HepG2 (cell line): ENCODE data around the gene TPST2. TPM values are rescaled to one million over a fixed set of nuclear protein-coding genes. Genes with fewer than 3 reads are reported as not detected.
A peak's percentile ranks its signal among the peaks of the same experiment; 100 is the strongest.

ENCODE experiments used
- CCAR2 ChIP-seq: fragments of 200-400 bp; formaldehyde crosslinking; optimal IDR thresholded peaks from 2 replicates; pipeline ENCODE3; 2018; ENCODE audit warnings: low read depth, mild to moderate bottlenecking, low read length, moderate library complexity
- EED ChIP-seq: sonication (generic); formaldehyde crosslinking; IDR thresholded peaks from 2 replicates; pipeline ENCODE4 v1.5.0; 2020; ENCODE audit warnings: mild to moderate bottlenecking, missing genetic modification reagents
- FOXM1 ChIP-seq: sonication (generic); formaldehyde crosslinking; IDR thresholded peaks from 2 replicates; pipeline ENCODE4 v1.5.0; 2020; ENCODE audit warnings: missing genetic modification reagents
- HCFC1 ChIP-seq: fragments of 150-350 bp; IDR thresholded peaks from 2 replicates; pipeline ENCODE4 v1.6.1; 2014; ENCODE audit warnings: low read depth, low read length
- KLF6 ChIP-seq: IDR thresholded peaks from 2 replicates; pipeline ENCODE4 v1.8.0; 2016; ENCODE audit warnings: missing biosample characterization, missing genetic modification reagents
- PHF5A ChIP-seq: IDR thresholded peaks from one replicate; pipeline ENCODE4 v1.6.1; 2018; ENCODE audit warnings: low read depth, missing genetic modification reagents; ENCODE audit not compliant: unreplicated experiment
- RFX3 ChIP-seq: IDR thresholded peaks from 2 replicates; pipeline ENCODE4 v1.6.1; 2016; ENCODE audit warnings: missing biosample characterization, missing genetic modification reagents
- SNAPC2 ChIP-seq: sonication (generic); formaldehyde crosslinking; IDR thresholded peaks from 2 replicates; pipeline ENCODE4 v1.8.1; 2022; ENCODE audit warnings: mild to moderate bottlenecking, missing genetic modification reagents
- ZBTB38 ChIP-seq: sonication (generic); formaldehyde crosslinking; IDR thresholded peaks from 2 replicates; pipeline ENCODE4 v1.5.1; 2020; ENCODE audit warnings: mild to moderate bottlenecking, missing genetic modification reagents
- ZFP82 ChIP-seq: sonication (generic); formaldehyde crosslinking; IDR thresholded peaks from 2 replicates; pipeline ENCODE4 v1.5.1; 2020; ENCODE audit warnings: mild to moderate bottlenecking, missing genetic modification reagents, borderline replicate concordance
- ZNF142 ChIP-seq: sonication (generic); formaldehyde crosslinking; IDR thresholded peaks from 2 replicates; pipeline ENCODE4 v1.4.0; 2020; ENCODE audit warnings: missing genetic modification reagents
- ZNF713 ChIP-seq: sonication (generic); formaldehyde crosslinking; IDR thresholded peaks from 2 replicates; pipeline ENCODE4 v1.4.0; 2020; ENCODE audit warnings: mild to moderate bottlenecking, missing genetic modification reagents
- ZNF773 ChIP-seq: sonication (generic); formaldehyde crosslinking; IDR thresholded peaks from 2 replicates; pipeline ENCODE4 v1.4.0; 2020; ENCODE audit warnings: missing genetic modification reagents, borderline replicate concordance
- ZSCAN29 ChIP-seq: sonication (generic); formaldehyde crosslinking; conservative IDR thresholded peaks from 2 replicates; pipeline ENCODE4 v1.4.0; 2020; ENCODE audit warnings: mild to moderate bottlenecking, missing genetic modification reagents
- ZSCAN9 ChIP-seq: IDR thresholded peaks from 2 replicates; pipeline ENCODE4 v1.6.1; 2016; ENCODE audit warnings: borderline replicate concordance
- polyA plus RNA-seq, 8 experiments: library from polyadenylated mRNA; depleted of rRNA in 3 of 8; stranded (reverse) in 7 of 8; unstranded in 1 of 8; fragments of >200 nt; fragmentation: Illumina TruSeq in 4 of 8; extraction: Trizol in 4 of 8; gene quantifications; 2 replicates each; pipeline versions ENCODE4 v1.2.1 to v1.2.3, GENCODE V29; 2011 to 2016; ENCODE audit warnings: low read depth in 4 of 8, missing spikeins in 1 of 8, mixed read lengths in 1 of 8; ENCODE audit not compliant: insufficient read depth in 1 of 8
- total RNA-seq, 5 experiments: library from RNA; depleted of rRNA; stranded (reverse); fragments of >200 nt; fragmentation: Illumina TruSeq; extraction: Trizol; gene quantifications; 2 replicates each; pipeline ENCODE4 v1.2.3, GENCODE V29; 2016; ENCODE audit warnings: low read depth in 1 of 5
- TF ChIP-seq, protein P1 (sequence below): conservative IDR thresholded peaks from 2 replicates; pipeline ENCODE4 v1.6.1; 2018; ENCODE audit warnings: missing genetic modification reagents
- TF ChIP-seq, protein P2 (sequence below): sonication (generic); formaldehyde crosslinking; IDR thresholded peaks from 2 replicates; pipeline ENCODE4 v1.5.0; 2020; ENCODE audit warnings: missing genetic modification reagents
- TF ChIP-seq, protein P3 (sequence below): sonication (generic); formaldehyde crosslinking; IDR thresholded peaks from 2 replicates; pipeline ENCODE4 v1.5.1; 2020; ENCODE audit warnings: missing genetic modification reagents, mild to moderate bottlenecking, borderline replicate concordance

Gene TPST2
- total and polyA plus RNA-seq, 2 of the 13 experiments (the other 11 are each of a cell fraction or from before 2014, with no cell fraction given) = 15.2 to 23.8 TPM

DNA sequence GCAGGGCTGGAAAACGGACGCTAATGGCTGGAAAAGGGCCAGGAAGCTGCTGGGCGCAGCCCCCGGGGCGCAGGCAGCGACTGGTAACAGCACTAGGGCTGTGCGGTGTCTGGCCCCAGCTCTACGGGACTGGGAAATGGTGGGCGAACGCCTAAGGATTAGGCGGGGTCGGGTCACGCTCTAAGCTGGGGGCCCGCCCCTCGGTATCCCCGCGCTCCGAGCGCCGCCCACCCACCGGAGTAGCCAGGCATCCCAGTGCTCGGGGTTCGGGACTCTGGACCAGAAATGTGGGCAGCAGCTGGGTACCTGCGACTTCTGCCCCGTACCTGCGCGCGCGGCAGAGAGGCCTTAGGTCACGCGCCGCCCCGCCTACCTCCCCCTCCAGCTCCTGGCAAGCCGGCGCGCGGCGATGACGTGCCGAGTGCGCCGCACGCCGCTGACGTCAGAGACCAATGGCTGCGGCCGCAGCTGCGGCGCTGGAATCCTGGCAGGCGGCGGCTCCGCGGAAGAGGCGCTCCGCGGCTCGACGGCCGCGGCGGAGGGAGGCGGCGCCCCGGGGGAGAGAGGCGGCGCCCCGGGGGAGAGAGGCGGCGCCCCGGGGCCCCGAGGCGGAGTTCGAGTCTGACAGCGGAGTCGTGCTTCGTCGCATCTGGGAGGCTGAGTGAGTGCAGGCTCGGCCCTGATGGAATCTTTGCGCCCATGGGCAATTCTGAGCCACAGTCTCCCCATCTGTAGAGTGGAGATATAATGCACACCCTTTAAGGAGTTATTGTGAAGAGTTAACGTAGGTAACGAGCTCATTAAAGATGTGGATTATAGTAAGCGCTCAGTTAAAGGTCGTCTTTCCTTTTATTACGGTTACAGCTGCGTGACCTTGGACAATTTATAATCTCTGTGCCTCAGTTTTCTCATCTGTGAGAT, 106.2 kb downstream of the TPST2 start, which contains the start of the genes HPS4 and SRRD (continued):
- TF ChIP-seq, protein P1, sequence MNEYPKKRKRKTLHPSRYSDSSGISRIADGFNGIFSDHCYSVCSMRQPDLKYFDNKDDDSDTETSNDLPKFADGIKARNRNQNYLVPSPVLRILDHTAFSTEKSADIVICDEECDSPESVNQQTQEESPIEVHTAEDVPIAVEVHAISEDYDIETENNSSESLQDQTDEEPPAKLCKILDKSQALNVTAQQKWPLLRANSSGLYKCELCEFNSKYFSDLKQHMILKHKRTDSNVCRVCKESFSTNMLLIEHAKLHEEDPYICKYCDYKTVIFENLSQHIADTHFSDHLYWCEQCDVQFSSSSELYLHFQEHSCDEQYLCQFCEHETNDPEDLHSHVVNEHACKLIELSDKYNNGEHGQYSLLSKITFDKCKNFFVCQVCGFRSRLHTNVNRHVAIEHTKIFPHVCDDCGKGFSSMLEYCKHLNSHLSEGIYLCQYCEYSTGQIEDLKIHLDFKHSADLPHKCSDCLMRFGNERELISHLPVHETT = peak; percentile 96
- TF ChIP-seq PHF5A (peak; percentile 54), EED (CRISPR knock-in tag) (peak; percentile 74), FOXM1 (0 out of 2 replicates have a peak, but pooled peaks have one; percentile 54), CCAR2 (peak; percentile 15), HCFC1 (peak; percentile 80), ZNF773 (CRISPR knock-in tag) (peak; percentile 38; the same call in 1 of the 2 replicates), RFX3 (CRISPR knock-in tag) (no peak), ZBTB38 (CRISPR knock-in tag) (peak; percentile 72; the same call in 1 of the 2 replicates), SNAPC2 (CRISPR knock-in tag) (no peak; the same call in 1 of the 2 replicates), ZFP82 (CRISPR knock-in tag) (peak; percentile 72), ZNF142 (peak; percentile 70; the same call in 1 of the 2 replicates), KLF6 (CRISPR knock-in tag) (peak; percentile 85; the same call in 1 of the 2 replicates), ZSCAN29 (CRISPR knock-in tag) (no peak), ZSCAN9 (CRISPR knock-in tag) (no peak; the same call in 1 of the 2 replicates), ZNF713 (no peak; the same call in 1 of the 2 replicates)
- TF ChIP-seq, protein P2, sequence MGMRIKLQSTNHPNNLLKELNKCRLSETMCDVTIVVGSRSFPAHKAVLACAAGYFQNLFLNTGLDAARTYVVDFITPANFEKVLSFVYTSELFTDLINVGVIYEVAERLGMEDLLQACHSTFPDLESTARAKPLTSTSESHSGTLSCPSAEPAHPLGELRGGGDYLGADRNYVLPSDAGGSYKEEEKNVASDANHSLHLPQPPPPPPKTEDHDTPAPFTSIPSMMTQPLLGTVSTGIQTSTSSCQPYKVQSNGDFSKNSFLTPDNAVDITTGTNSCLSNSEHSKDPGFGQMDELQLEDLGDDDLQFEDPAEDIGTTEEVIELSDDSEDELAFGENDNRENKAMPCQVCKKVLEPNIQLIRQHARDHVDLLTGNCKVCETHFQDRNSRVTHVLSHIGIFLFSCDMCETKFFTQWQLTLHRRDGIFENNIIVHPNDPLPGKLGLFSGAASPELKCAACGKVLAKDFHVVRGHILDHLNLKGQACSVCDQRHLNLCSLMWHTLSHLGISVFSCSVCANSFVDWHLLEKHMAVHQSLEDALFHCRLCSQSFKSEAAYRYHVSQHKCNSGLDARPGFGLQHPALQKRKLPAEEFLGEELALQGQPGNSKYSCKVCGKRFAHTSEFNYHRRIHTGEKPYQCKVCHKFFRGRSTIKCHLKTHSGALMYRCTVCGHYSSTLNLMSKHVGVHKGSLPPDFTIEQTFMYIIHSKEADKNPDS (CRISPR knock-in tag) = no peak
- TF ChIP-seq, protein P3, sequence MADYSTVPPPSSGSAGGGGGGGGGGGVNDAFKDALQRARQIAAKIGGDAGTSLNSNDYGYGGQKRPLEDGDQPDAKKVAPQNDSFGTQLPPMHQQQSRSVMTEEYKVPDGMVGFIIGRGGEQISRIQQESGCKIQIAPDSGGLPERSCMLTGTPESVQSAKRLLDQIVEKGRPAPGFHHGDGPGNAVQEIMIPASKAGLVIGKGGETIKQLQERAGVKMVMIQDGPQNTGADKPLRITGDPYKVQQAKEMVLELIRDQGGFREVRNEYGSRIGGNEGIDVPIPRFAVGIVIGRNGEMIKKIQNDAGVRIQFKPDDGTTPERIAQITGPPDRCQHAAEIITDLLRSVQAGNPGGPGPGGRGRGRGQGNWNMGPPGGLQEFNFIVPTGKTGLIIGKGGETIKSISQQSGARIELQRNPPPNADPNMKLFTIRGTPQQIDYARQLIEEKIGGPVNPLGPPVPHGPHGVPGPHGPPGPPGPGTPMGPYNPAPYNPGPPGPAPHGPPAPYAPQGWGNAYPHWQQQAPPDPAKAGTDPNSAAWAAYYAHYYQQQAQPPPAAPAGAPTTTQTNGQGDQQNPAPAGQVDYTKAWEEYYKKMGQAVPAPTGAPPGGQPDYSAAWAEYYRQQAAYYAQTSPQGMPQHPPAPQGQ = no peak
